K562 (cell line): ENCODE data around the gene SMIM10L2A.

Experiments
- CCAR2 ChIP-seq: fragments of 200-400 bp; formaldehyde crosslinking; IDR thresholded peaks from 2 replicates; pipeline ENCODE4 v1.6.1; 2017; ENCODE audit warnings: mild to moderate bottlenecking, low read depth, low read length
- NR2C2 ChIP-seq, 2 experiments: fragments of 200-800 bp in 1 of 2; sonication (Bioruptor generic) in 1 of 2; sonication (generic) in 1 of 2; formaldehyde crosslinking in 1 of 2; IDR thresholded peaks; 2 replicates each; pipeline versions ENCODE4 v1.6.1 to v1.8.0; 2016 to 2022; ENCODE audit warnings: mild to moderate bottlenecking in 1 of 2, missing compliant biosample characterization in 1 of 2, missing genetic modification characterization in 1 of 2, missing genetic modification reagents in 1 of 2
- POLR2AphosphoS5 ChIP-seq: IDR thresholded peaks from 2 replicates; pipeline ENCODE4 v1.6.1; 2011; ENCODE audit warnings: mild to moderate bottlenecking, low read depth, low read length, moderate library complexity; ENCODE audit not compliant: control insufficient read depth, insufficient read depth
- SMARCB1 ChIP-seq: IDR thresholded peaks from 2 replicates; pipeline ENCODE4 v1.6.1; 2011; ENCODE audit warnings: improper control_type of control experiment, low read depth; ENCODE audit not compliant: insufficient read length
- TAF1 ChIP-seq: IDR thresholded peaks from 2 replicates; pipeline ENCODE4 v1.6.1; 2011; ENCODE audit warnings: mild to moderate bottlenecking, low read length, moderate library complexity; ENCODE audit not compliant: insufficient read depth, control insufficient read depth, severe bottlenecking; ENCODE audit errors: extremely low read depth
- ZNF124 ChIP-seq: sonication (generic); formaldehyde crosslinking; IDR thresholded peaks from 2 replicates; pipeline ENCODE4 v1.8.1; 2022; ENCODE audit warnings: missing genetic modification reagents
- TF ChIP-seq, protein P1 (sequence below), 3 experiments: IDR thresholded peaks in 2 of 3; conservative IDR thresholded peaks in 1 of 3; 2 replicates each; pipeline ENCODE4 v1.5.1; 2011 to 2012; ENCODE audit warnings: low read length in 3 of 3, mild to moderate bottlenecking in 3 of 3, control low read depth in 2 of 3, improper control_type of control experiment in 1 of 3, inconsistent platforms in 1 of 3, low read depth in 1 of 3, mixed read lengths in 1 of 3, moderate library complexity in 1 of 3; ENCODE audit not compliant: insufficient read depth in 2 of 3
- TF ChIP-seq, protein P2 (sequence below): sonication (generic); formaldehyde crosslinking; IDR thresholded peaks from 2 replicates; pipeline ENCODE4 v1.8.0; 2023; ENCODE audit warnings: mild to moderate bottlenecking, missing genetic modification reagents
- TF ChIP-seq, protein P3 (sequence below): sonication (generic); formaldehyde crosslinking; IDR thresholded peaks from 2 replicates; pipeline ENCODE4 v1.9.0; 2022; ENCODE audit warnings: mild to moderate bottlenecking, missing genetic modification reagents

DNA sequence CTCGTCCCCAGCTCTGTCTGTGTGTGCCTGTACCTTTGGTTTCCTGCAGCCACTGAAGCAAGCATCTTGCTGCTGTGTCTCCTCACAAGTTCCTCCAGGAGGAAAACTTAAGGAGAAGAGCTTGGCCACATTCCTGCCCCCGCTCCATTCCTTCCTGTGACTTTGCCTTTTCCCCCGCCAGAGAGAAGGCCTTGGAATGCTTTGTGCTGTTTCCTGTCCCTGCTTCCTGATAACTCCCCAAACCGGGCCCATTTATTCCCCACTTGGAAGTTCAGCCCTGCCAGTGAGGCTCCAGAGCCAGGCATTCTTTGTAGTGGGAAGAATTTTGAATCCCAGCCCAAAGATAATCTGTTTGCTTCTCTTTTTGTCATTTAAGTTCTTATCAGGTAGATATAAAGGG, 33.1 kb downstream of the SMIM10L2A start:
- TF ChIP-seq TAF1 (no peak), ZNF124 (CRISPR knock-in tag) (no peak), NR2C2 (CRISPR knock-in tag; IDR thresholded peaks at IDR 0.05) (no peak), NR2C2 (tag; IDR thresholded peaks at IDR 0.05) (no peak), POLR2AphosphoS5 (no peak), CCAR2 (no peak), SMARCB1 (no peak)
- TF ChIP-seq, protein P1, sequence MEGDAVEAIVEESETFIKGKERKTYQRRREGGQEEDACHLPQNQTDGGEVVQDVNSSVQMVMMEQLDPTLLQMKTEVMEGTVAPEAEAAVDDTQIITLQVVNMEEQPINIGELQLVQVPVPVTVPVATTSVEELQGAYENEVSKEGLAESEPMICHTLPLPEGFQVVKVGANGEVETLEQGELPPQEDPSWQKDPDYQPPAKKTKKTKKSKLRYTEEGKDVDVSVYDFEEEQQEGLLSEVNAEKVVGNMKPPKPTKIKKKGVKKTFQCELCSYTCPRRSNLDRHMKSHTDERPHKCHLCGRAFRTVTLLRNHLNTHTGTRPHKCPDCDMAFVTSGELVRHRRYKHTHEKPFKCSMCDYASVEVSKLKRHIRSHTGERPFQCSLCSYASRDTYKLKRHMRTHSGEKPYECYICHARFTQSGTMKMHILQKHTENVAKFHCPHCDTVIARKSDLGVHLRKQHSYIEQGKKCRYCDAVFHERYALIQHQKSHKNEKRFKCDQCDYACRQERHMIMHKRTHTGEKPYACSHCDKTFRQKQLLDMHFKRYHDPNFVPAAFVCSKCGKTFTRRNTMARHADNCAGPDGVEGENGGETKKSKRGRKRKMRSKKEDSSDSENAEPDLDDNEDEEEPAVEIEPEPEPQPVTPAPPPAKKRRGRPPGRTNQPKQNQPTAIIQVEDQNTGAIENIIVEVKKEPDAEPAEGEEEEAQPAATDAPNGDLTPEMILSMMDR (IDR thresholded peaks at IDR 0.05 in 2 of 3, conservative IDR thresholded peaks at IDR 0.05 in 1 of 3; ENCODE audit: insufficient read depth in 2 of 3, low read depth in 1 of 3, low read length in 3 of 3), result no peak
- TF ChIP-seq, protein P2, sequence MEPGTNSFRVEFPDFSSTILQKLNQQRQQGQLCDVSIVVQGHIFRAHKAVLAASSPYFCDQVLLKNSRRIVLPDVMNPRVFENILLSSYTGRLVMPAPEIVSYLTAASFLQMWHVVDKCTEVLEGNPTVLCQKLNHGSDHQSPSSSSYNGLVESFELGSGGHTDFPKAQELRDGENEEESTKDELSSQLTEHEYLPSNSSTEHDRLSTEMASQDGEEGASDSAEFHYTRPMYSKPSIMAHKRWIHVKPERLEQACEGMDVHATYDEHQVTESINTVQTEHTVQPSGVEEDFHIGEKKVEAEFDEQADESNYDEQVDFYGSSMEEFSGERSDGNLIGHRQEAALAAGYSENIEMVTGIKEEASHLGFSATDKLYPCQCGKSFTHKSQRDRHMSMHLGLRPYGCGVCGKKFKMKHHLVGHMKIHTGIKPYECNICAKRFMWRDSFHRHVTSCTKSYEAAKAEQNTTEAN, result no peak
- TF ChIP-seq, protein P3, sequence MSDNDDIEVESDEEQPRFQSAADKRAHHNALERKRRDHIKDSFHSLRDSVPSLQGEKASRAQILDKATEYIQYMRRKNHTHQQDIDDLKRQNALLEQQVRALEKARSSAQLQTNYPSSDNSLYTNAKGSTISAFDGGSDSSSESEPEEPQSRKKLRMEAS (CRISPR knock-in tag), result no peak
